Measurements from ENCODE around the gene TBC1D28.
"Not testable (repeated sequence)": the region's sequence is repeated elsewhere in the genome, so short reads cannot be mapped to it uniquely, and the experiment has no call there.

The TBC1D28 gene

DNA sequence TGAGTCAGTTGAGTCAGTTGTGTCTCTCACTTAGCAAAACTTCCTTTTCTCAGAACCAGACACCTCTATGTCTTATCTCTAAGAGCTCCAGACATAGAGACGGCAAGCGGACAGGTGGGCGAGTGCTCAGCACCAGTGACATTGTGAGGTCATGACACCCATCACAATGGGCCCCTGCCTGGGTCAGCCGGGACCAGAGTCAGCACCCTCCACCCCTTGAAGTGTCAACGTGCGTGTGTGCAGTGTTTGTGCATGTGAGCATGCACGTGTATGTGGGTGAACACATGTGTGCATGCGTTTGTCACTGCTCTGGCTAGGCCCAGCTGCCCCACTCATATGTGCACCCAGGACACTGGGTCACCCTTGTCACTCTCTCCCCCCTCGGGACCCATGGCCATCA is at the start of gene TBC1D28:
Gene TBC1D28, minus strand, starts transcription at position 101 of the 400 bp plus-strand sequence. CDS start 3,039 bp downstream, outside the sequence.
- not testable (repeated sequence) for DNase-seq

DNA sequence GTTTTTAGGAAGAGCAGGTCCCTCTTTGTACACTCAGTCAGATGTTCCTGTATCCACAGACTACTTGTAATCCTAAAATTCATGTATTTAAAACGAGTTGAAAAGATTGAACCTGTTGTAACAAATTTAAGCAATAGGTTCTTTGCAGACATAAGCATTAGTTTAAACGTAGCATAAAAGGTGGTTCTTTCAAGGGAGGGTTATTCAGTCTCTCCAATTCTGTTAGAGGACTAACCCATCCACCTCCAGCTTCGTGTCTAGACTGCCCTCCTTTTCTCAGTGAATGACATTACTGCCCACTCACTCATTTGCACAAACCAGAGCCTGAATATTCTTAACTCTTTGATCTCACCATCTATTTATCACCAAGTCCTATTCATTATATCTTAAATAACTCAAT is 38.5 kb upstream of the TBC1D28 start:
- DNase-seq, result not testable (repeated sequence)

DNA sequence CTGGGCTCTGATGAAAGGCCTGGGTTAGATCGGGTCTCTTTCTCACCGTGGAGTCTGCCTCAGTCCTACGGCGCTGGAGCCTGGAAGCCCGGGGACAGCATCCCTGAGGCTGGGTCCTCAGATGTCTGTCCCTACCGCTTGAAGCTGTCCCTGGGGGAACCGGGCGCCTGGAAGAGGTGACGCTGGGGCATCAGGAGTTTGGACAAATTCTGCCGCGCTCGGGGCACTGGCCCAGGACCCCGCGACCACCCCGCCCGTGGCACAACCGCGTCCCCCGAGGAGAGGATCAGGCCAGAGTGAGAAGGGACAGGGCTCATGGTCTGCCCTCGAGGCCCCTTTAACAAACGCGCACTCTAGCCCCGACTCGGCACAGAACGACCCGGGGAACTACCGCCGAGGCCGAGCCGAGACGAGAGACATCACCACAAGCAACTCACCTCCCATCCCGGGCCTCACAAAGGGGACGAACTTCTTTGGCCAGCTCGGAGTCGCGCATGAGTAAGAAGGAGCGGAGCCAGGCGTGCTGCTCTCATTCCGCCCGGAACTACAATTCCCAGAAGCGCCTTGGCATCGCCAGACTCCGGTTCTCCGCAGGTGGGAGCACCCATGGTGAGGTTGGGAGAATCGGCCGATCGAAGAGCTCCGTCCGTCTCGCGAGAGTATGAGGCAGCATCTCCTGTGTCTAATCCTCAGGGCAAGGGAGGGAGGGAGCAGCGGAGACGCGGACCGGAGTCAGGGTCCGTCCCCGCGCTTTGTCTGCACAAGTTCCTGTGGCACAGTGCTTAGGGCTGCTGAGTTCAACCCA is 37.8 kb upstream of the TBC1D28 start, which contains the start of gene FOXO3B:
Gene FOXO3B, minus strand, starts transcription at position 548 of the 805 bp plus-strand sequence. CDS start 663 bp downstream, outside the sequence.
- DNase-seq, result peak; percentile 95

DNA sequence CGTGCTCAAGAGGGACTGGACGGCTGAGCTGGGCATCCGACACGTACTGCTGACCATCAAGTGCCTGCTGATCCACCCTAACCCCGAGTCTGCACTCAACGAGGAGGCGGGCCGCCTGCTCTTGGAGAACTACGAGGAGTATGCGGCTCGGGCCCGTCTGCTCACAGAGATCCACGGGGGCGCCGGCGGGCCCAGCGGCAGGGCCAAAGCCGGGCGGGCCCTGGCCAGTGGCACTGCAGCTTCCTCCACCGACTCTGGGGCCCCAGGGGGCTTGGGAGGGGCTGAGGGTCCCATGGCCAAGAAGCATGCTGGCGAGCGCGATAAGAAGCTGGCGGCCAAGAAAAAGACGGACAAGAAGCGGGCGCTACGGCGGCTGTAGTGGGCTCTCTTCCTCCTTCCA is 33.2 kb upstream of the TBC1D28 start:
- not testable (repeated sequence) for DNase-seq

DNA sequence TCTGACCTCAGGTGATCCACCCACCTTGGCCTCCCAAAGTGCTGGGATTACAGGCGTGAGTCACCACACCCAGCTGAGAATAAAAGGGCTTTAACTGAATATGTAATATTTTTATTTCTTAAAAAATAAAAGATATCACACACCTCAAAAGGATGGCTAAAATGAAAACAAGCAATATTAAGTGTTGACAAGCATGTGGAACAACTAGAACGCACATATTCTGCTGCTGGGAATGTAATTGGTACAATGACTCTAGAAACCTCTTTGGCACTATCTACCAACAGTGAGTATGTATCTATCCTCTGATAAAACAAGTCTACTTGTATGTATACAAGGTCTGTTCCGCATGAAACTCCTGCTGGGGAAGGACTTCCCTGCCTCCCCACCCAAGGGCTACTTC is 32.7 kb upstream of the TBC1D28 start:
- not testable (repeated sequence) for DNase-seq

DNA sequence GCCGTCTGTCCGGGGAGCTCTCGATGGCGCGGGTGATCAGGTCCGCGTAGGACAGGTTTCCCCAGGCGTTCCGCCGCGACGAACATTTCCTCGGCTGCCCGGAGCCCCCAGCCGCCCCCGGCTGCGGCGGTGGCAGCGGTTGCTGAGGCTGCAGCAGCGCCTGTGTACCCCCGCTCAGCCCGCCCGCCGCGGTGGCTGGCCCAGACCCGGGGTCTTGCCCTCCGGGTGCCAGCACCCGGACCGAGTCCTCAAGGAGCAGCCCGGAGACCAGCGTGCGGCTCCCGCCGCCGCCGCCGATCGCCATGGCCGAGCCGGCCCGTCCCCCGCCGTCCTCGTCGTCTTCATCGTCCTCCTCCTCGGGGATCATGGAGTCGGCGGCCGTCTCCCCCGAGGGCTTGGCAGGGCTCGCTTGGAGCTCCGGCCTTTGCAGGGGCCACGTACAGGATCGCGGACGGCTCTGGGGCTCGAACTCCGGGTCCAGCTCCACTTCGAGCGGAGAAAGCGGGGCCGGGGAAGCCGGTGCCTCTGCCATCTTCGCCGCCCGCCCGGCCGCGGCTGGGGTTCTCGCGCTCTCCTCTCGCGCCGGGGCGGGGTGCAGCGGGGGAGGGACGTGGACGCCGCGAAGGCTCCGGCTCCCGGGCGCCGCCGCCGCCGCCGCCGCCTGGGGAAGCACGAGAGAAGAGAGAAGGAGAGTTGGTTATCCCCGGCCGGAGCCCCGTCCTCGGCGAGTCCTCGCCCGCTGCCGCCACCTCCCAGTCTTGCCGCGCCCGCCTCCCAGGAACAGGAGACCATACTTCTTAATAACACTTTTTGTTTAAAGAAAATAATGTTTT is 28.4 kb upstream of the TBC1D28 start:
- DNase-seq, result not testable (repeated sequence)

DNA sequence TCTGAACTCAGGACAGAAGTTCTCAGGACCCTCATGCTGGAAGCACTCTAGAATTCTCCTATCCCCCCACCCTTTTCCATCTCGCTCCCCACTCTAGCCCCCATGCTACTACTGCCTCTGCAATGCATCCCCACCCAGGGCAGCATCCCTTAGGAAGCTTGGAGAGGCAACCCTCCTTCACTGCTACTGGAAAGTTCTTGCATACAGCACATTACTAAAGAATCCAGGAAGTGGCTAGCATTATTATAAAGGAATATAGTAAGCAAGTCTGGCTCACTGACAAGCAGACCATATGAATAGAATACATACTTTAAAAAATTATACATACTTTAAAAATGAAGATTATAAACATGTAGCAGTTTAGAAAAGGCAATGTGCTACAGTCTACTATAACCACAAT is 24.4 kb upstream of the TBC1D28 start:
- not testable (repeated sequence) for DNase-seq

DNA sequence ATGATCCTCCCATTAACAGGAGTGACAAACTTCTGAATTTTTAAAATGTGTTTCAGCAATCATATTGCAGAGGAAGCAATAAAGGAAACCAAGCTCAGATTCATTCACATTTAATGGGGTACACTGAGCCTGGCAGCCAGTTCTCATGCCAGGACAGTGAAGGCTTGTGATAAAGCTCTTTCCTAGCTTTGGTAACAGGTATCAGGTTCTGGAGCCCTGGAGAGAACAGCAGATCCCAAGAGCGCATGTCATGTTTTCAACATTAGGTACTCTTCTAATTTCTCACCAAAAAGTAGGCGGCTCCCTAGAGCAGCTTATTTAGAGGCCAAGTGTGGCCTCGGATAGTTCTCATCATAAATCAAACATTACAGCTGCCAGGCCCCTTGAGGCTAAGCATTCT is 23.3 kb upstream of the TBC1D28 start:
- not testable (repeated sequence) for DNase-seq

DNA sequence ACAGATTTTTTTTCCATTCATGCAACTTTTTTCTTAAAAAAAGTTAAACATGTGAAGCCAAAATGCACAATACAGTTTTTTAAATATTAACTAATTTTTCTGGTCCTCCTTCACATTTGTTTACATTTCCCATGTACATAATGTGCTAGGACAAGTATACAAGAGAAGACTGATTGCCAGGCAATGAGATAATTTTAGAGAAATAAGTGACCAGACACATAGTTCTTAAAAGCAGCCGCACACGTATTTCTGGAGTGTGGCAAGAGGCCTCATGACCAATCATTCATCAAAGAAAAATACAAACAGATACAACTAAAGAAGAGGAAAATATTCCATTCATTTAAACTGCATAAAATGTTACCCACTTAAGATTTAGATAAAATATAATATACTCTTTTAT is 22.1 kb upstream of the TBC1D28 start:
- not testable (repeated sequence) for DNase-seq

DNA sequence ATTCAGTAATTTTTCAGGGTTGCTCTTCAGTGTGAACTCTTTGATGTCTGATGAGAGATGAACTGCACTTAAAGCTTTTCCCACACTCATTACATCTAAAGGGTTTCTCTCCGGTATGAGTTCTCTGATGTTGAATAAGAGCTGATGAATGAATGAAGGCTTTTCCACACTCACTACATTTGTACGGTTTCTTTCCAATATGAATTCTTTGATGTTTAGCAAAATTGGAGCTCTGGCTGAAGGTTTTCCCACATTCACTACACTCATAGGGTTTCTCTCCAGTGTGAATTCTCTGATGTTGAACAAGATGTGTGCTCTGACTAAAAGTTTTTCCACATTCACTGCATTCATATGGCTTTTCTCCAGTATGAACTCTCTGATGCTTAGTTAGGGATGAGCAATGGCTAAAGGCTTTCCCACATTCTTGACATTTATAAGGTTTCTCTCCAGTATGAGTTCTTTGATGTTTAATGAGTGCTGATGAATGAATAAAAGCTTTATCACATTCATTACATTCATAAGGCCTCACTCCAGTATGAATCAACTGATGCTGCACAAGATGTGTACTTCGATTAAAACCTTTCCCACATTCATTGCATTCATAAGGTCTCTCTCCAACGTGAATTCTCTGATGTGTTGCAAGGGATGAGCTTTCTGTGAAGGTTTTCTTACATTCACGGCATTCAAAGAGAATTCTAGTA is 17.9 kb upstream of the TBC1D28 start:
- not testable (repeated sequence) for DNase-seq

DNA sequence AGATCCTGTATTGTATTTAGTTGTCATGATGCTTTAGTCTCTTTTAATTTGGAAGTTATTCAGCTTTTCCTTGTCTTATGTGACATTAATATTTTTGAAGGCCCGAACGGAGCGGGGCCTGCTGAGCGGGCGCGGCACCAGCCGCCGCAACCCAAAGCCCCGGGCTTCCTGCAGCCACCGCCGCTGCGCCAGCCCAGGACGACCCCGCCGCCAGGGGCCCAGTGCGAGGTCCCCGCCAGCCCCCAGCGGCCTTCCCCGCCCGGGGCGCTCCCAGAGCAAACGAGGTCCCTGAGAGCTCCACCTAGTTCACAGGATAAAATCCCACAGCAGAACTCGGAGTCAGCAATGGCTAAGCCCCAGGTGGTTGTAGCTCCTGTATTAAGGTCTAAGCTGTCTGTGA is 5.9 kb upstream of the TBC1D28 start:
- not testable (repeated sequence) for DNase-seq

DNA sequence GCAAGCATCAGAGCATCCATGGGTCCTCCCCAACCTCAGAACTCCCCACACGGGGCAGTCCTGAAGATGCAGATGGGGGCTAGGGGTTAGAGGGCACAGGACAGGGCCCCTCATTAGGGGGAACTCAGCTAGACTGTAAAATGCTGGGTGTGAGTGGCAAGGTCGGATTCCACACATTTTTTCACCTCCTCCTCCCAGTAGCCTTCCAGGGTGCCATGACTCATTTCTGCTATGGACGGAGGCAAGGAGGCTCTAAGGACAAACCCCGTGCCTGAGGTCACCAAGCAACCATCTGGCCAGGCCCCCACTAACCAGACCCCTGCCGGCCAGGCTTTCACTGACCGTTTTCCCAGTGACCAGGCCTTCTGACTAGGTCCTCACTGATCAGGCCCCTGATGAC is 1.1 kb downstream of the TBC1D28 start:
- not testable (repeated sequence) for DNase-seq

DNA sequence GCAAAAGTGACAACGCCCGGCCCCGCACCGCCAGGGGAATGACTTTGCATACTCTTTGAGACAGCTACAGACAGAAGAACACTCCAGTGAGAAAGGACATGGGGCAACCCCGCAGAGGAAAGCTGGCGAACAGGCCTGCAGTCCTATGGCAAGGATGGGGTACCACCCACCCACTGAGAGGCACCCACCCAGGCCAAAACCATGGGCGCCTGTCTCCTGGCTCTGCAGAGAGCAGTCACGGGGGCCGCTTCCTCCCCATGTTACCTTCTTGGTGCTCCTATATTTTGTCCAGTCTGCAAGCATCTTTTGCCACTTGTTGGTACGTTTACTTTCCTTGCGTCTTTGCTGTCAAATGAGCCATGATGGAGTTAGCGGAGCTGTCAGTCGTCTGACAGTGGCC is 5.8 kb downstream of the TBC1D28 start:
- not testable (repeated sequence) for DNase-seq

DNA sequence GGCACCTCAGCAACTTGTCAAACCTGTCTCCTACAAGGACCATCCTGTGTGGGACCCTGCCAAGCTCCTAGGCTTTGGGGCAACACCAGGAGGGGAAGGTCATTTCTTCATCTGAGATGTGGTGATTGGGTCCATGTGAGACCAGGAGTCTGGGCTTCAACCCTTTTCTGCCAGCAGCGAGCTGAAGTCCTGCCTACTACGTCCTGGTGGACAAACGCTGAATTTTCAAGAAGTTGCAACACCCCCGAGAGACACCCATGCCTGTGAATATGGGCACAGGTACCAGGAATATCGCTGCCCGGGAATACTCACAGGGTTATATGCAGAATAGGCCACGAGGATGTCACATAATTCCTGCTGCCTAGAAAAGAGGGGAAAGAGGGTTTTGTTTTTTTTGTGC is 8.0 kb downstream of the TBC1D28 start:
- DNase-seq, result not testable (repeated sequence)

DNA sequence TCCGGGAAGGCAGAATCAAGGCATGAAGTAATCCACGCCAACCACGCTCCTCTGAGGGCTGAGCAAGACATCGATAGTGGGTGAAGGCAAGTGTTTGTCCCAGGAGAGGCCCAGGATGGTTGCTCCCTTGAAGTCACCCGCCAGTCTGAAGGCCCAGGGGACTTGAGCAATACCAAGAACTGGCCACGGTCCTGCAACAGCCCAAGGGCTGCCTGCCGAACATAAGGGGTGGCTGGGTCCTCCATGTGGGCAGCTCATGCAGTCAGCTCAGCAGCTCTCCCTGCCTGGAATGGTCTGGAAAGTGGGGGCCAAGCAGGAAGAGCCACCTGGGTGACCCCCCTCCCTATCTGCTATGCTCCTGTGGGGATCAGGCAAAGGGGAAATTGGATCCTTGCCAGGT is 8.4 kb downstream of the TBC1D28 start:
- DNase-seq, result not testable (repeated sequence)

DNA sequence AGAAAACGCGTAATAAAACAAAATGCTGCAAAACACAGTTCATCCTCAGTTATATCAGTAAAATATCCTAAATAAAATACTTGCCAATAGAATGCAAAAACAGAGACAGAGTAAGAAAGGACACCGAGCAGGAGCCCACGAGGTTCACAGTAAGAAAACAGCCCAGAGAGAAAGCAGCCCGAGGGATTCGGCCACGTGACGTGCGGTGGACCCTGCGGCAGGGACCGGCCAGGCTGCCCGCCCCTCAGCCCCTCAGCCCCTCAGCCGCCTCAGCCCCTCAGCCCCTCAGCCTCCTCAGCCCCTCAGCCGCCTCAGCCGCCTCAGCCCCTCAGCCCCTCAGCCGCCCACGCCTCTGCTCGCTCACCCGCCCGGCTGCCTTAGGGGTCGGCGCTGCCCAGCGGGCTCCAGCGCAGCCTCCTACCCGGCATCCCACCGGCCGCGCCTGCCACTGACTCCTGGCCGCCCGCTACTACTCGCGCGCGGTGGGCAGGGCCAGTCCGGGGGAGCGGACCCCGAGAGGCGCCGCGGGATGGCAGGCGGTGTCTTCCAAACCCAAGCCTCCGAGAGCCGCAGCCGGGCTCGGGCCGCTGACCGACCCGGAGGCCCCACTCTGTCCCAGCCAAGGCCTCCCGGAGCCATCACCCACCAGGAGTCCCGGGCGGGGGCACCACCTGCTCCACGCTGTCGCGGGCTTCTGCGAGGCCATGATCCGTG is 9.5 kb downstream of the TBC1D28 start:
- not testable (repeated sequence) for DNase-seq

DNA sequence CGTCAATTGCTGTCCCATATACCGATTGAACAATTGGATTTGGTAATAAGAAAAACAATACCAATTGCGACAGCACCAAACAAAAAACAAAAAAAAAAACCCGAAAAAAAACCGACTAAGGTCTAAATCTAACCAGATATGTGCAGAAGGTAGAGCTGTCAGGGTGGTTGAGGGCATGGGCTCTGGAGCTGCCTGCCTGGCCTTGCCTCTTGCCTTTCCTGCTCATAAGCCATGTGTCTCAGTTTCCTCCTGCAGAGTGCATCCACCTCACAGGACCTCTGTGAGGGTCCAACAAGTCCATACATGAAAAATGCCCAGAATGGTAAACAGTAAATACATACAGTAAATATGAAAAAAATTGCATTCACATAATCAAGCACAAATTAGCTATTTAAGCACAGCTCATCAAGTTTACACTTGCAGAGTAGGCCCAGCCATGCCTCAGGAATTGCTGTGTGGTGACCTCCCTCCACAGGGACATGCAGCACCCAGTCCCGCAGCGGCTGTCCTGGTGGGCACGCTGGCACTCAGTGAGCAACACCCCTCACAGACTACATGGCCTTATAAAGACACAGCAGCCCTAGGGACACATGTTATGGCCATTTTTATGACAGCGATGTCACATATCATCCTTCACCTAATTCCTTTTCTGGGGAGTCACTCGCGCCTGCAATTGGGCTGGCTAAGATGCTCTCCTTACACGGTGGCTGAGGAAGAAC is 17.9 kb downstream of the TBC1D28 start:
- DNase-seq, result no peak

DNA sequence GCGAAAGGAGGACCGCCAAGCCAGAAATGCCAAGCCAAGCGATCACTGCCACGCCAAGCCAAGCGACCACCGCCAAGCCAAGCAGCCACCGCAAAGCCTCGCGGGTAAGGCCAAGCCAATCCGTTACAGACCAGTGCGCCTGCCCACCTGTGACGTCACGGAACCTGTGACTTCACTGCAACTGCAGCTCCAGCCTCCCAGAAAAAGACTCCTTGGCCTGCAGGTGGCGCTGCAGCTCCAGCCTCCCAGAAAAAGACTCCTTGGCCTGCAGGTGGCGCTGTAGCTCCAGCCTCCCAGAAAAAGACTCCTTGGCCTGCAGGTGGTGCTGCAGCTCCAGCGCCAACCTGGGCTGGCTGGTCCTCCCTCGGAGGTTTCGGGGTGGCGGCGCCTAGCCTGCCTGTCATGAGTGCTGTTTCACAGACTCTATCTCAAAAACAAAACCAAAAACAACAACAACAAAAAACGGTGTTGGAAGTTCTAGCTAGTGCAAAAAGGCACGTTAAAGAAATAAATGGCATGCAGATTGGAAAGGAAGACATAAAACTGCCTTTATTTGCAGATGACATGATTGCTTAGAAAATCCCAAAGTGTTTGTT is 18.6 kb downstream of the TBC1D28 start:
- peak; percentile 12 for DNase-seq

DNA sequence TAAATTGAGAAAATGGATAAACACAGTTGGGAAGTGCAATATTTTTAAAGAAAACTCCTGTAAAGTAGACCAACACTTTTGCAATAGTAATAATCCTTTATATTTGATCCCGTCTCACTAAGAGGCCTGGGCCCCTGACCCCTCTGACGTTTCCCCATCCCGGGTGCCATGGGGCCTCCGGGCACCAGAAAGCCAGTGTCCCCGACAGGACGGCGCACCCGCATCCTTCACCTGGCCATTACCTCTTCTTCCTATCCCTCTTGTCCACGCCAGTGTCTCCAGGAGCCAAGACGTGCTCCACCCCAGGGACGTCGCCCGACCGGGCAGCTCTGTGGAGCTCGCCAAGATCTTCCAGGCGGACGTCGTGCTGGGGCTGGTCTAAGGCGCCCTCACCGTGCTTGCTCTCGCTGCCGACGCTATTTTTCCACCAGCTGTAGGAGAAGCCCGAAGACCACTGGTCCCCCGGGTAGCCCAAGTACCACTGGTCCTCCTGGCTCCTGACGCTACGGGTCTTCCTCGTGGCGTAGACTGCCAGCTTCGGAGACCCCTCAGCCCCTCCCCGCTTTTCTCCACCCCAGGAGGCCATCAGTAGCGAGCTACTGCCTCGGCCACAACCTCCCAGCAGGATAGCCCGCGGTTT is 19.2 kb downstream of the TBC1D28 start:
- DNase-seq, result not testable (repeated sequence)

DNA sequence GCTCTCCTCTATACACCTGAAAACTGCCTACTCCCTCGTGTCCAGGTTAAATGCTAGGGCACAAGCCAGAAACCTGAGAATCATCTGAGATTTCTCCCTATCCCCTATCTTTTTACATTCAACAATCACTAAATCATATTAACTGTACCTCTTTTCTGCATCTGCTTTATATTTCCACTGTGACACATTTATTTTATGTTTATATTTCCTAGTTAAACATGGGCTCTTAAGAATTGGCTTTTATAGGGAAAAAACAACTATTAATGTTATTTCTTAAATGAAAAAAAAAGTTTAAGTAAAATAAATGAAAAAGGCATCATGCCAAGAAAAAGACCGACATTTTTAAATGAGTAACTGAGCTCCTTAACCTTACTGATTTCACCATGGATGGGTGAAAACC is 26.6 kb downstream of the TBC1D28 start:
- not testable (repeated sequence) for DNase-seq

DNA sequence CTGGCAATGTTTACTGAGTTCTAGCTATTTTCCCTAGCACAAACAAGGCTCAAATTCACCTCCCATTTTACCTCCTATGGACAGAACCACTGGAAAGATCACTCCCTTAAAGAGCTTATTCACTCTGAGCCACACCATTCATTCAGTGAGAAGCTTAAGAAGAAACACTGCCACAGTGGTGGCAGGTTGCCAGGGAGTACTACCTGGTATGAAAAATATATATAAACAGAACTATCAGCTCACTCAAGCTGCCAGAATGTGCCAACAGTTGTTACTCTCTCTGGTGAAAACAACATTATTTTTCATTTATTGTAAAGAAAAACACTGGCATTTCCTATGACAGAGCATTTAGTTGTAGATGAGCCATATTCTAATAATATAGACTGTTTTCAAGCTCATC is 31.2 kb downstream of the TBC1D28 start:
- DNase-seq, result peak; percentile 11
